Sigmoid colon (tissue), 7 donors: ENCODE results near the gene ABI2. TPM values are rescaled to one million over a fixed set of nuclear protein-coding genes. Genes with fewer than 3 reads are reported as not detected.

Source experiments
- DNase-seq: peaks from one replicate; pipeline ENCODE4 v3.0.0-alpha.2; 2019
- H3K27ac ChIP-seq, 4 donors: fragments of 200-600 bp; sonication (generic); one replicate each; pipeline ENCODE4 v1.5.1; 2016 to 2019; ENCODE audit warnings: mild to moderate bottlenecking in 1 of 4
- H3K27me3 ChIP-seq, 3 donors: fragments of 200-600 bp; sonication (generic); one replicate each; pipeline ENCODE4 v1.5.1; 2019; ENCODE audit warnings: mild to moderate bottlenecking in 1 of 3
- H3K36me3 ChIP-seq, 4 donors: fragments of 200-600 bp; sonication (generic); one replicate each; pipeline ENCODE4 v1.5.1; 2016 to 2019
- H3K4me1 ChIP-seq, 4 donors: fragments of 200-600 bp; sonication (generic); one replicate each; pipeline ENCODE4 v1.5.1; 2017 to 2019
- H3K4me3 ChIP-seq, 4 donors: fragments of 200-600 bp; sonication (generic); one replicate each; pipeline ENCODE4 v1.5.1; 2017 to 2019; ENCODE audit warnings: mild to moderate bottlenecking in 2 of 4, moderate library complexity in 1 of 4
- H3K9me3 ChIP-seq, 4 donors: fragments of 200-600 bp in 3 of 4; sonication (generic) in 3 of 4; one replicate each; pipeline versions ENCODE4 v1.5.1 to v1.6.1; 2013 to 2019
- CTCF ChIP-seq, 4 experiments: fragments of 450-650 bp in 3 of 4; fragments of 200-600 bp in 1 of 4; IDR thresholded peaks; one replicate each; pipeline ENCODE4 v1.5.1; 2016 to 2019; ENCODE audit warnings: antibody characterized with exemption in 4 of 4, mild to moderate bottlenecking in 3 of 4, moderate library complexity in 2 of 4
- EP300 ChIP-seq, 4 donors: sonication (generic); formaldehyde crosslinking; IDR thresholded peaks; one replicate each; pipeline ENCODE4 v1.6.1; 2017; ENCODE audit warnings: antibody characterized with exemption in 4 of 4
- POLR2A ChIP-seq, 2 donors: fragments of 450-650 bp; IDR thresholded peaks; one replicate each; pipeline ENCODE4 v1.6.1; 2016; ENCODE audit warnings: antibody characterized with exemption in 2 of 2, mild to moderate bottlenecking in 2 of 2, moderate library complexity in 2 of 2
- POLR2AphosphoS5 ChIP-seq, 4 donors: sonication (generic); formaldehyde crosslinking; IDR thresholded peaks; one replicate each; pipeline ENCODE4 v1.6.1; 2017; ENCODE audit warnings: antibody characterized with exemption in 4 of 4
- WGBS, 2 donors: extraction: QIAGEN DNeasy Blood & Tissue Kit; methylation state at CpG; one replicate each; pipeline ENCODE4 v1.1.7; 2013; 5-methylcytosine and 5-hydroxymethylcytosine counted together
- intact Hi-C: fragments of 100-400 bp; cut with DNase I; formaldehyde crosslinking; loops from one replicate; pipeline ENCODE4 v1.15.1; 2023
- polyA plus RNA-seq, 3 donors: library from polyadenylated mRNA; stranded (reverse); fragments of 200-250 nt; gene quantifications; one replicate each; pipeline ENCODE4 v1.2.3, GENCODE V29; 2013
- total RNA-seq, 4 donors: library from RNA; depleted of rRNA; stranded (reverse); fragments of >200 nt; gene quantifications; one replicate each; pipeline ENCODE4 v1.1.0, GENCODE V29; 2016
- donor health status: healthy with polysubstance abuse.
- donor health status: Bipolar disorder and iron deficiency.
- donor health status: healthy.

ABI2 gene
- total and polyA plus RNA-seq, 7 donors: 3.6 to 61.9 (median 38.3) TPM

- H3K27ac ChIP-seq: no peak overlapping the region
- no peak for DNase-seq
- H3K4me3 ChIP-seq: no peak overlapping the region
- H3K9me3 ChIP-seq: no peaks in the 10 kb centered on the region
- no peaks in the 10 kb centered on the region for H3K27me3 ChIP-seq
- intact Hi-C loops: no loop called here
- 96 to 99% methylated on average over 1 of the region's 1 CpG for WGBS, 2 donors
- TF ChIP-seq POLR2A (IDR thresholded peaks at IDR 0.05) (no peak), EP300 (IDR thresholded peaks at IDR 0.05) (no peak), POLR2AphosphoS5 (IDR thresholded peaks at IDR 0.05) (no peak), CTCF (IDR thresholded peaks at IDR 0.05) (no peak)
- no peaks in the 10 kb centered on the region for H3K4me1 ChIP-seq
- peaks cover 0 to 34% (median 8%) of the 10 kb centered on the region in 4 donors for H3K36me3 ChIP-seq
Observed at GRCh38 chr2:203462308-203462707, 134.1 kb downstream of the ABI2 start.

- Histone ChIP-seq H3K27ac (no peak overlapping the region), H3K4me3 (no peak overlapping the region), H3K4me1 (peaks cover 0 to 2% (median 0%) of the 10 kb centered on the region in 4 donors), H3K9me3 (no peaks in the 10 kb centered on the region), H3K27me3 (no peaks in the 10 kb centered on the region), H3K36me3 (peaks cover 0 to 25% (median 6%) of the 10 kb centered on the region in 4 donors)
- DNase-seq: no peak
- TF ChIP-seq EP300 (IDR thresholded peaks at IDR 0.05) (no peak), POLR2AphosphoS5 (IDR thresholded peaks at IDR 0.05) (no peak), CTCF (IDR thresholded peaks at IDR 0.05) (no peak), POLR2A (IDR thresholded peaks at IDR 0.05) (no peak)
- intact Hi-C loops: no loop called here
Observed at GRCh38 chr2:203463266-203463678, 135.1 kb downstream of the ABI2 start.

GRCh38 chr2:203469546-203469945 is 141.4 kb downstream of the ABI2 start:
- TF ChIP-seq POLR2AphosphoS5 (IDR thresholded peaks at IDR 0.05): no peak
- no peak for TF ChIP-seq POLR2A (IDR thresholded peaks at IDR 0.05)
- no peak for TF ChIP-seq EP300 (IDR thresholded peaks at IDR 0.05)
- TF ChIP-seq CTCF (IDR thresholded peaks at IDR 0.05): no peak
- WGBS, 2 donors: 3 to 36% methylated on average over 1 of the region's 1 CpG
- Histone ChIP-seq H3K4me1 (peaks cover 0 to 14% (median 4%) of the 10 kb centered on the region in 4 donors), H3K36me3 (no peaks in the 10 kb centered on the region), H3K27me3 (no peaks in the 10 kb centered on the region), H3K4me3 (no peak overlapping the region), H3K9me3 (no peaks in the 10 kb centered on the region), H3K27ac (no peak overlapping the region)
- DNase-seq: no peak
- intact Hi-C loops: no loop called here

- WGBS, 2 donors: 52 to 81% methylated on average over 4 of the region's 4 CpGs
- no peaks in the 10 kb centered on the region for H3K27me3 ChIP-seq
Observed at GRCh38 chr2:203470371-203470770, 142.2 kb downstream of the ABI2 start.

More at GRCh38 chr2:203470371-203470770, 142.2 kb downstream of the ABI2 start:
- no peak for TF ChIP-seq EP300 (IDR thresholded peaks at IDR 0.05)
- no peak for TF ChIP-seq POLR2AphosphoS5 (IDR thresholded peaks at IDR 0.05)
- TF ChIP-seq CTCF (IDR thresholded peaks at IDR 0.05): no peak
- no peak for TF ChIP-seq POLR2A (IDR thresholded peaks at IDR 0.05)
- H3K9me3 ChIP-seq: no peaks in the 10 kb centered on the region
- intact Hi-C loops: no loop called here
- no peak overlapping the region for H3K27ac ChIP-seq
- no peak for DNase-seq
- H3K4me3 ChIP-seq: no peak overlapping the region
- H3K36me3 ChIP-seq: no peaks in the 10 kb centered on the region
- peaks cover 0 to 14% (median 4%) of the 10 kb centered on the region in 4 donors for H3K4me1 ChIP-seq
